Stimulated activated CD8-positive, alpha-beta memory T cell treated with anti-CD3 and anti-CD28 coated beads, Interleukin-2, amount 100 ng/mL, for 1 hour (primary cell): ENCODE measurements around the gene SLC24A2.
"Not testable (repeated sequence)": the region's sequence is repeated elsewhere in the genome, so short reads cannot be mapped to it uniquely, and the experiment has no call there.

Experiments used
- DNase-seq, 2 donors: peaks; one replicate each; pipeline ENCODE4 v3.0.0-alpha.2; 2020; ENCODE audit warnings: low read depth in 2 of 2

Gene SLC24A2

GRCh38 chr9:19788614-19789271, at the start of gene SLC24A2:
Gene SLC24A2 (minus strand): TSS chr9:19789037.
- DNase-seq = no peak

- not testable (repeated sequence) for DNase-seq
These were observed 44.5 kb upstream of the SLC24A2 start for GRCh38 chr9:19833331-19833730.

- DNase-seq = no peak
These were observed 42.0 kb upstream of the SLC24A2 start for GRCh38 chr9:19830796-19831195.

- no peak for DNase-seq
These were observed 39.8 kb upstream of the SLC24A2 start for GRCh38 chr9:19828576-19829109.

GRCh38 chr9:19816769-19817168, 27.9 kb upstream of the SLC24A2 start:
- no peak for DNase-seq

GRCh38 chr9:19812194-19812593, 23.4 kb upstream of the SLC24A2 start:
- DNase-seq = no peak

GRCh38 chr9:19809422-19810269, 20.8 kb upstream of the SLC24A2 start:
- DNase-seq = no peak

- DNase-seq = no peak
These were observed 18.5 kb upstream of the SLC24A2 start for GRCh38 chr9:19807182-19807892.

GRCh38 chr9:19804431-19804830, 15.6 kb upstream of the SLC24A2 start:
- no peak for DNase-seq

- no peak for DNase-seq
These were observed 12.0 kb upstream of the SLC24A2 start for GRCh38 chr9:19800884-19801283.

- DNase-seq = no peak
These were observed 10.9 kb upstream of the SLC24A2 start for GRCh38 chr9:19799784-19800183.

GRCh38 chr9:19788152-19788551, 685 bp downstream of the SLC24A2 start:
- DNase-seq = no peak

- no peak for DNase-seq
These were observed 1.2 kb downstream of the SLC24A2 start for GRCh38 chr9:19787672-19788071.

- no peak for DNase-seq
These were observed 3.6 kb downstream of the SLC24A2 start for GRCh38 chr9:19785230-19785629.

GRCh38 chr9:19784136-19784535, 4.7 kb downstream of the SLC24A2 start:
- no peak for DNase-seq

- no peak for DNase-seq
These were observed 5.3 kb downstream of the SLC24A2 start for GRCh38 chr9:19783500-19783899.

- no peak for DNase-seq
These were observed 6.8 kb downstream of the SLC24A2 start for GRCh38 chr9:19782005-19782404.

- DNase-seq = no peak
These were observed 7.6 kb downstream of the SLC24A2 start for GRCh38 chr9:19781240-19781639.

- no peak for DNase-seq
These were observed 17.4 kb downstream of the SLC24A2 start for GRCh38 chr9:19771446-19771845.

GRCh38 chr9:19770973-19771372, 17.9 kb downstream of the SLC24A2 start:
- DNase-seq = no peak

GRCh38 chr9:19769213-19769612, 19.6 kb downstream of the SLC24A2 start:
- no peak for DNase-seq

- DNase-seq = no peak
These were observed 20.0 kb downstream of the SLC24A2 start for GRCh38 chr9:19768798-19769197.
